IMR-90 (cell line): ENCODE measurements around the gene RAMP3. TPM values are rescaled to one million over a fixed set of nuclear protein-coding genes. Genes with fewer than 3 reads are reported as not detected.

Source experiments
- ATAC-seq: fragments of 200-7000 bp; cut with Tn5 transposase; 2 replicates; pipeline ENCODE4 v1.9.1; 2020; ENCODE audit warnings: low read depth, mild to moderate bottlenecking, moderate library complexity
- BruUV-seq: library from RNA; stranded (reverse); fragments of 400-500 nt; replicated peaks from 2 replicates; lab custom pipeline; 2021; lab: Mats Ljungman, UMichigan
- CTCF ChIA-PET: fragments of 300-600 bp; formaldehyde crosslinking; extraction: SDS; loops from one replicate; lab custom pipeline; 2021; ENCODE audit warnings: antibody characterized with exemption; lab: Yijun Ruan, JAX
- POLR2A ChIA-PET: fragments of 300-600 bp; sonication (Branson Sonifier 250); formaldehyde crosslinking; loops from one replicate; lab custom pipeline; 2022; ENCODE audit warnings: antibody characterized with exemption; ENCODE audit not compliant: unreplicated experiment; lab: Charles Lee
- DNase-seq: peaks from one replicate; pipeline ENCODE4 v3.0.0; 2013
- H2AFZ ChIP-seq: replicated peaks from 2 replicates; pipeline ENCODE3; 2013; ENCODE audit warnings: low read length, mild to moderate bottlenecking; ENCODE audit not compliant: poor library complexity
- H2AK5ac ChIP-seq: 2 replicates; pipeline ENCODE4 v1.6.1; 2013; ENCODE audit warnings: low read depth, low read length, inconsistent platforms
- H2AK9ac ChIP-seq: replicated peaks from 2 replicates; pipeline ENCODE3; 2013; ENCODE audit warnings: mild to moderate bottlenecking, low read depth, low read length, moderate library complexity; ENCODE audit not compliant: poor library complexity
- H2BK120ac ChIP-seq: 2 replicates; pipeline ENCODE4 v1.6.1; 2013; ENCODE audit warnings: low read depth, low read length, inconsistent platforms
- H2BK15ac ChIP-seq: 3 replicates; pipeline ENCODE4 v1.6.1; 2013; ENCODE audit warnings: low read depth, low read length, inconsistent platforms
- H2BK20ac ChIP-seq: 2 replicates; pipeline ENCODE4 v1.6.1; 2013; ENCODE audit warnings: low read depth, mild to moderate bottlenecking, inconsistent platforms, low read length, moderate library complexity
- H2BK5ac ChIP-seq: 2 replicates; pipeline ENCODE4 v1.6.1; 2013; ENCODE audit warnings: mild to moderate bottlenecking, low read depth, low read length, inconsistent platforms; ENCODE audit not compliant: poor library complexity, severe bottlenecking
- H3K14ac ChIP-seq: replicated peaks from 2 replicates; pipeline ENCODE4 v1.6.1; 2013; ENCODE audit warnings: low read depth, low read length, inconsistent platforms
- H3K18ac ChIP-seq: 2 replicates; pipeline ENCODE4 v1.6.1; 2013; ENCODE audit warnings: low read depth, low read length, control low read depth
- H3K23ac ChIP-seq: 2 replicates; pipeline ENCODE4 v1.6.1; 2013; ENCODE audit warnings: low read depth, low read length, inconsistent platforms
- H3K27ac ChIP-seq: 2 replicates; pipeline ENCODE4 v1.5.1; 2013; ENCODE audit warnings: mild to moderate bottlenecking, control low read depth, low read length; ENCODE audit not compliant: insufficient read depth
- H3K27me3 ChIP-seq: 2 replicates; pipeline ENCODE4 v1.6.1; 2013; ENCODE audit warnings: low read length; ENCODE audit not compliant: control insufficient read depth, insufficient read depth
- H3K36me3 ChIP-seq: 2 replicates; pipeline ENCODE4 v1.6.1; 2013; ENCODE audit warnings: low read length, mixed read lengths; ENCODE audit not compliant: control insufficient read depth, insufficient read depth
- H3K4ac ChIP-seq: 2 replicates; pipeline ENCODE4 v1.6.1; 2013; ENCODE audit warnings: low read depth, low read length, inconsistent platforms
- H3K4me1 ChIP-seq: 2 replicates; pipeline ENCODE4 v1.6.1; 2013; ENCODE audit warnings: low read length, mixed read lengths; ENCODE audit not compliant: control insufficient read depth, insufficient read depth
- H3K4me2 ChIP-seq: 2 replicates; pipeline ENCODE4 v1.6.1; 2013; ENCODE audit warnings: low read depth, mild to moderate bottlenecking, control low read depth, low read length, moderate library complexity
- H3K4me3 ChIP-seq: 2 replicates; pipeline ENCODE4 v1.5.1; 2013; ENCODE audit warnings: low read depth, mild to moderate bottlenecking, control low read depth, low read length, moderate library complexity; ENCODE audit not compliant: insufficient read depth
- H3K56ac ChIP-seq: 2 replicates; pipeline ENCODE4 v1.6.1; 2013; ENCODE audit warnings: low read length, inconsistent platforms; ENCODE audit not compliant: insufficient read depth; ENCODE audit errors: extremely low read depth
- H3K79me1 ChIP-seq, 2 experiments: 2 replicates each; pipeline ENCODE4 v1.6.1; 2013; ENCODE audit warnings: low read length in 2 of 2, inconsistent platforms in 1 of 2, low read depth in 1 of 2
- H3K9ac ChIP-seq: 2 replicates; pipeline ENCODE4 v1.6.1; 2013; ENCODE audit warnings: low read depth, low read length, control low read depth
- H3K9me1 ChIP-seq: 2 replicates; pipeline ENCODE4 v1.6.1; 2013; ENCODE audit warnings: low read length, inconsistent platforms; ENCODE audit not compliant: insufficient read depth
- H3K9me3 ChIP-seq: 2 replicates; pipeline ENCODE4 v1.6.1; 2013; ENCODE audit warnings: low read length; ENCODE audit not compliant: control insufficient read depth, insufficient read depth
- H4K20me1 ChIP-seq: 2 replicates; pipeline ENCODE4 v1.6.1; 2013; ENCODE audit warnings: low read length, inconsistent platforms; ENCODE audit not compliant: insufficient read depth
- H4K5ac ChIP-seq: 2 replicates; pipeline ENCODE4 v1.6.1; 2013; ENCODE audit warnings: mild to moderate bottlenecking, low read depth, low read length, control low read depth
- H4K8ac ChIP-seq, 2 experiments: 2 replicates each; pipeline ENCODE4 v1.6.1; 2013; ENCODE audit warnings: low read depth in 2 of 2, low read length in 2 of 2, control low read depth in 1 of 2, inconsistent platforms in 1 of 2
- H4K91ac ChIP-seq: 2 replicates; pipeline ENCODE4 v1.6.1; 2013; ENCODE audit warnings: low read depth, low read length, inconsistent platforms; ENCODE audit not compliant: insufficient read depth
- CEBPB ChIP-seq: IDR thresholded peaks from 2 replicates; pipeline ENCODE4 v1.6.1; 2012; ENCODE audit warnings: low read depth, low read length, improper control_type of control experiment
- ELK1 ChIP-seq: fragments of 150-350 bp; IDR thresholded peaks from 2 replicates; pipeline ENCODE4 v1.6.1; 2016; ENCODE audit warnings: low read depth, mild to moderate bottlenecking, low read length, moderate library complexity, borderline replicate concordance
- FOS ChIP-seq: fragments of 150-350 bp; IDR thresholded peaks from 2 replicates; pipeline ENCODE4 v1.6.1; 2016; ENCODE audit warnings: low read depth, low read length
- NFE2L2 ChIP-seq: fragments of 150-350 bp; IDR thresholded peaks from 2 replicates; pipeline ENCODE4 v1.6.1; 2016; ENCODE audit warnings: low read depth, mild to moderate bottlenecking, low read length
- POLR2A ChIP-seq: IDR thresholded peaks from 2 replicates; pipeline ENCODE4 v1.6.1; 2012; ENCODE audit warnings: mild to moderate bottlenecking, low read depth, low read length
- RCOR1 ChIP-seq: IDR thresholded peaks from 2 replicates; pipeline ENCODE4 v1.6.1; 2012; ENCODE audit warnings: mild to moderate bottlenecking, low read length, improper control_type of control experiment; ENCODE audit not compliant: insufficient replicate concordance
- SMC3 ChIP-seq: fragments of 150-350 bp; IDR thresholded peaks from 2 replicates; pipeline ENCODE4 v1.6.1; 2016; ENCODE audit warnings: low read depth, mild to moderate bottlenecking, antibody characterized with exemption, low read length, moderate library complexity
- USF2 ChIP-seq: fragments of 150-350 bp; IDR thresholded peaks from 2 replicates; pipeline ENCODE4 v1.6.1; 2017; ENCODE audit warnings: mild to moderate bottlenecking, antibody characterized with exemption, low read length, low read depth
- WGBS, 2 experiments: methylation state at CpG; one replicate each; pipeline versions ENCODE4 v1.1.5 to v1.1.7; 2013; ENCODE audit warnings: missing lambda C conversion rate in 2 of 2; ENCODE audit not compliant: insufficient read length in 1 of 2; ENCODE audit errors: extremely low coverage in 2 of 2; 5-methylcytosine and 5-hydroxymethylcytosine counted together
- dilution Hi-C: fragments of 300-500 bp; cut with HindIII; formaldehyde crosslinking; loops from one replicate; pipeline ENCODE4 v1.14.3; 2018; ENCODE audit warnings: low sequenced_read_pairs; ENCODE audit not compliant: unreplicated experiment
- in situ Hi-C: fragments of 300-500 bp; cut with MboI; formaldehyde crosslinking; loops from 3 replicates; pipeline ENCODE4 v1.14.3; 2019; ENCODE audit warnings: low sequenced_read_pairs, inconsistent platforms, mixed read lengths
- intact Hi-C: fragments of 100-400 bp; cut with micrococcal nuclease; formaldehyde crosslinking; loops from 2 replicates; pipeline ENCODE4 v1.10.0; 2022
- polyA plus RNA-seq, 3 experiments: library from polyadenylated mRNA; depleted of rRNA; stranded (reverse); fragments of >200 nt; gene quantifications; 2 replicates each; pipeline ENCODE4 v1.2.3, GENCODE V29; 2012; ENCODE audit warnings: low replicate concordance in 1 of 3
- total RNA-seq: library from RNA; depleted of rRNA; stranded (reverse); fragments of >200 nt; gene quantifications from 2 replicates; pipeline ENCODE4 v1.2.3, GENCODE V29; 2012

The RAMP3 gene
- total and polyA plus RNA-seq, 2 of the 4 experiments (the other 2 are of a cell fraction) = not detected

GRCh38 chr7:45123913-45124710, 33.5 kb upstream of the RAMP3 start:
- H3K4me2 ChIP-seq = no peak overlapping the region
- H4K20me1 ChIP-seq = no peaks in the 10 kb centered on the region
- no peak overlapping the region for H2AK5ac ChIP-seq
- TF ChIP-seq FOS (no peak), CEBPB (no peak), POLR2A (no peak), RCOR1 (no peak), USF2 (no peak), SMC3 (no peak), NFE2L2 (no peak), ELK1 (no peak)
- no peaks in the 10 kb centered on the region for H3K9me1 ChIP-seq
- H2AFZ ChIP-seq = no peak overlapping the region
- no peak overlapping the region for H3K4me3 ChIP-seq
- no peak overlapping the region for H2BK120ac ChIP-seq
- H3K4ac ChIP-seq = no peak overlapping the region
- H4K91ac ChIP-seq = no peak overlapping the region
- H2BK20ac ChIP-seq = no peak overlapping the region
- no peak overlapping the region for H2BK5ac ChIP-seq
- no peaks in the 10 kb centered on the region for H3K4me1 ChIP-seq
- in situ Hi-C loops = no loop called here
- no peak overlapping the region for H2BK15ac ChIP-seq
- H4K5ac ChIP-seq = no peak overlapping the region
- H3K79me1 ChIP-seq = no peaks in the 10 kb centered on the region
- intact Hi-C loops = no loop called here
- no TSS peak for BruUV-seq
- H3K18ac ChIP-seq = no peak overlapping the region
- ChIA-PET CTCF (interaction anchor here (0.6 kb wide), 1 partner anchor 1061 kb away, joined by 3 read pairs; no protein-coding TSS in a partner anchor), POLR2A (no interaction called here)
- no peak for DNase-seq
- no peak overlapping the region for H3K56ac ChIP-seq
- no peak overlapping the region for H3K14ac ChIP-seq
- no peak overlapping the region for H3K9ac ChIP-seq
- no peak for ATAC-seq
- peaks cover 17% of the 10 kb centered on the region for H3K27me3 ChIP-seq
- H3K23ac ChIP-seq = no peak overlapping the region
- H3K9me3 ChIP-seq = no peaks in the 10 kb centered on the region
- H3K36me3 ChIP-seq = no peaks in the 10 kb centered on the region
- no peak overlapping the region for H4K8ac ChIP-seq
- H3K27ac ChIP-seq = no peak overlapping the region
- WGBS, 2 experiments = 46% methylated on average over 4 of the region's 12 CpGs; no CpG with 5 or more reads in 1 of the 2 experiments
- dilution Hi-C loops = no loop called here
- H2AK9ac ChIP-seq = no peak overlapping the region
